Bronchial epithelial cell (primary cell): ENCODE data around the gene CLSTN2. TPM values are rescaled to one million over a fixed set of nuclear protein-coding genes. Genes with fewer than 3 reads are reported as not detected.

Experiments
- DNase-seq: peaks from one replicate; pipeline ENCODE4 v3.0.0-alpha.2; 2010; ENCODE audit warnings: low read depth
- FAIRE-seq: peaks from 2 replicates; lab custom pipeline; 2011; peaks lifted over from hg19 to GRCh38; lab: Jason Lieb, UNC
- H3K27me3 ChIP-seq: 2 replicates; pipeline ENCODE4 v1.5.1; 2011; ENCODE audit warnings: low read length; ENCODE audit not compliant: control insufficient read depth, insufficient read depth
- H3K36me3 ChIP-seq: 2 replicates; pipeline ENCODE4 v1.5.1; 2011; ENCODE audit warnings: low read length; ENCODE audit not compliant: control insufficient read depth, insufficient read depth
- H3K4me3 ChIP-seq: 2 replicates; pipeline ENCODE4 v1.5.1; 2011; ENCODE audit warnings: mild to moderate bottlenecking, low read depth, low read length, control low read depth
- total RNA-seq: library from RNA; depleted of rRNA; stranded (reverse); fragments of >200 nt; gene quantifications from 2 replicates; pipeline ENCODE4 v1.2.1, GENCODE V29; 2014
- TF ChIP-seq, protein P1 (sequence below): IDR thresholded peaks from 2 replicates; pipeline ENCODE4 v1.5.1; 2011; ENCODE audit warnings: mild to moderate bottlenecking, moderate library complexity, low read length, control low read depth, inconsistent platforms; ENCODE audit not compliant: insufficient read depth, severe bottlenecking

The CLSTN2 gene
- total RNA-seq, 1 donor from 2014 or later, result 0.26 TPM

GRCh38 chr3:140246578-140246977 lies 311.6 kb downstream of the CLSTN2 start:
- TF ChIP-seq, protein P1, sequence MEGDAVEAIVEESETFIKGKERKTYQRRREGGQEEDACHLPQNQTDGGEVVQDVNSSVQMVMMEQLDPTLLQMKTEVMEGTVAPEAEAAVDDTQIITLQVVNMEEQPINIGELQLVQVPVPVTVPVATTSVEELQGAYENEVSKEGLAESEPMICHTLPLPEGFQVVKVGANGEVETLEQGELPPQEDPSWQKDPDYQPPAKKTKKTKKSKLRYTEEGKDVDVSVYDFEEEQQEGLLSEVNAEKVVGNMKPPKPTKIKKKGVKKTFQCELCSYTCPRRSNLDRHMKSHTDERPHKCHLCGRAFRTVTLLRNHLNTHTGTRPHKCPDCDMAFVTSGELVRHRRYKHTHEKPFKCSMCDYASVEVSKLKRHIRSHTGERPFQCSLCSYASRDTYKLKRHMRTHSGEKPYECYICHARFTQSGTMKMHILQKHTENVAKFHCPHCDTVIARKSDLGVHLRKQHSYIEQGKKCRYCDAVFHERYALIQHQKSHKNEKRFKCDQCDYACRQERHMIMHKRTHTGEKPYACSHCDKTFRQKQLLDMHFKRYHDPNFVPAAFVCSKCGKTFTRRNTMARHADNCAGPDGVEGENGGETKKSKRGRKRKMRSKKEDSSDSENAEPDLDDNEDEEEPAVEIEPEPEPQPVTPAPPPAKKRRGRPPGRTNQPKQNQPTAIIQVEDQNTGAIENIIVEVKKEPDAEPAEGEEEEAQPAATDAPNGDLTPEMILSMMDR, result no peak
- no peaks in the 10 kb centered on the region for H3K27me3 ChIP-seq
- FAIRE-seq (no peak), DNase-seq (no peak)
- H3K4me3 ChIP-seq, result no peak overlapping the region
- H3K36me3 ChIP-seq, result no peaks in the 10 kb centered on the region

DNA sequence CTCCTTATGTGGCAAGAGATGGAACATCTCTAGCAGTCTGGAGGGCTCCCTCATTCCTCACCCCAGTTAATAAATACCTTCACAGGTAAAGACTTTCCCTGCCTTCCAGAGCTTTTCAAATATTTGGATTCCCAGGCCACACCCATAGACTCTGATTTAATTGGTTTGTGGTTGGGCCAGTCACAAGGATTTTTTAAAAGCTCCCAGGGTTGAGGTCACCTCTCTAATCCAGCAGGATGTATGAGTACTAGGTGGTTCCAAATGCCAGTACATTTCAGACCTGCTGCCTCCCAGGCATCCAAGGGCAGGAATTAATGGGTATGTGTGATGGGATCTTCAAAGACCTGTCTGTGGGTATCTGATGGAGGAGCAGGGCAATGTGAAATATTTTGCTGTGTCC lies 312.8 kb downstream of the CLSTN2 start:
- no peak for DNase-seq
- H3K4me3 ChIP-seq, result no peak overlapping the region
- FAIRE-seq, result no peak
- TF ChIP-seq, protein P1, result no peak
- no peaks in the 10 kb centered on the region for H3K36me3 ChIP-seq
- peaks cover 2% of the 10 kb centered on the region for H3K27me3 ChIP-seq

GRCh38 chr3:140249188-140249587 lies 314.2 kb downstream of the CLSTN2 start:
- TF ChIP-seq, protein P1, result no peak
- Histone ChIP-seq H3K27me3 (peaks cover 2% of the 10 kb centered on the region), H3K4me3 (no peak overlapping the region), H3K36me3 (no peaks in the 10 kb centered on the region)
- no peak for DNase-seq
- FAIRE-seq, result no peak

DNA sequence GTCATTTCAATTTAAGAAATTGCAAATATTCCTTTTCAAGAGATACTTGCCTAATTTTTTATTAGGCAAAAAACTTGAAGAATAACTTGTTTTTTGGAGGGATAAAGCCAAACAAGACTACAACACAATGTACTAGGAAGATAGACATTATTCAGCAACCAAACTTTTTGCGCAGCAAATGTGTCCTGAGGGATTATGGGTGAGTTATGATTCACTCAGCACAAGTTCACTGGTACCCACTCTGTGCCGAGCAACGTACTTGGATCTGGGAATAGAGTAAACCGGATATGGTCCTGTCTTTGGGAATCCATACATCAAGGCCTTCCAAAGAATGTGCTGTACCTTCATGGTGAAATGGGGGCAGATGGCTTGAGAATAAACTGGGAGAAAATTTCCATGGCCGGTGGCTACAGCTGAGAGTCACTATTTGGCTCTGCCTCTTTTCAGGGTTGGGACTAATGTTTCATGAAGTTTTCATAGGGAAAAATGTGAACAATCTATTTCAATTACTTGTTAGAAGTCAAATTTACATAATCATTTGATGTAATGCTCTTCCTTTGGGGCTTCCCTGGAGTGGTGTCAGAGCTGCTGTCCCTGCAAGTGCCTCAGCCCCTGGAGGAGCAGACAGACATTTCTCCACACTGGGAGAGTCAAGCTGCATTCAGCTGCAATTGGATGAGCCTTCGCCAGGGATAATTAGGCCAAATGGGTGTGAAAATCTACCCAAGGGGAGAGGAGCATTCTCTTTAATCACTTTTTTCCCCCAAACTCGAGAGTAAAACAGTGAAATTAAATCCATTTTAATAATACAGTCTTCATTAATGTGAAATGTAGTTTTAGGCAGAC lies 315.2 kb downstream of the CLSTN2 start:
- Histone ChIP-seq H3K4me3 (no peak overlapping the region), H3K27me3 (peaks cover 2% of the 10 kb centered on the region), H3K36me3 (no peaks in the 10 kb centered on the region)
- no peak for FAIRE-seq
- TF ChIP-seq, protein P1, result no peak
- DNase-seq, result no peak

DNA sequence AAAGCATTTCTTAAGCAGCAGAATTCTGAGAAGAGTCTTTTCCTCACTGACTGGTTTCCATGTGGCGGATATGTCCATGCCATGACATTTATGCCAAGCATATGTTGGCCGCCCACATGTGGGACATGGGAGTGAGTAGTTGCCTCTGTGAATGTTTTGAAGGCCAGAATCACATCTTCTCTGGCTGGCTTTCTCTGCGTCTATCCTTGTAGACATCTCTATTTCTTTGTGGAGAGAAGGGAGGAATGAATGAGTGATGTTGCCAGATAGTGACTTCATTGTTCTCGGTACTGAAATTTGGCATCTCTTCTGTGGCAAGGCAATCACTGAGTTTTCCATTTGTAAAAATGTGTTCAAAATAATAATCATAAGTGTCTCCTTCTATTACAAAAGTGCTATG lies 316.0 kb downstream of the CLSTN2 start:
- peaks cover 2% of the 10 kb centered on the region for H3K27me3 ChIP-seq
- DNase-seq (no peak), FAIRE-seq (no peak)
- H3K4me3 ChIP-seq, result no peak overlapping the region
- no peaks in the 10 kb centered on the region for H3K36me3 ChIP-seq
- TF ChIP-seq, protein P1, result no peak
